WTC11 (cell line): ENCODE measurements around the gene KIF3A. TPM values are rescaled to one million over a fixed set of nuclear protein-coding genes. Genes with fewer than 3 reads are reported as not detected.

Experiments
- ATAC-seq: fragments of 200-7000 bp; cut with Tn5 transposase; 2 replicates; pipeline ENCODE4 v1.10.0; 2021; ENCODE audit warnings: mild to moderate bottlenecking, moderate library complexity
- CTCF ChIA-PET: fragments of 300-600 bp; sonication (Branson Sonifier 250); formaldehyde crosslinking; loops from one replicate; lab custom pipeline; 2021; ENCODE audit warnings: antibody characterized with exemption; lab: Charles Lee
- POLR2A ChIA-PET: fragments of 350-600 bp; sonication (Branson Sonifier 250); formaldehyde crosslinking; loops from one replicate; lab custom pipeline; 2021; ENCODE audit warnings: antibody characterized with exemption; lab: Charles Lee
- DNase-seq: peaks from one replicate; pipeline ENCODE4 v3.0.0; 2021; ENCODE audit warnings: low spot score
- H3K27ac Mint-ChIP-seq: 2 replicates; pipeline ENCODE4 v1.8.0; 2021; ENCODE audit warnings: mixed read lengths
- H3K27me3 Mint-ChIP-seq: 2 replicates; pipeline ENCODE4 v1.8.0; 2021; ENCODE audit warnings: low read depth, mild to moderate bottlenecking, moderate library complexity, mixed read lengths
- H3K36me3 Mint-ChIP-seq: 2 replicates; pipeline ENCODE4 v1.8.0; 2021; ENCODE audit warnings: mixed read lengths
- H3K4me1 Mint-ChIP-seq: 2 replicates; pipeline ENCODE4 v1.8.0; 2022; ENCODE audit warnings: mixed read lengths
- H3K4me3 Mint-ChIP-seq: 2 replicates; pipeline ENCODE4 v1.8.0; 2021; ENCODE audit warnings: mild to moderate bottlenecking, moderate library complexity, mixed read lengths
- H3K9me3 Mint-ChIP-seq: 2 replicates; pipeline ENCODE4 v1.8.0; 2021; ENCODE audit warnings: mixed read lengths
- ATF6 ChIP-seq: sonication (generic); formaldehyde crosslinking; IDR thresholded peaks from 2 replicates; pipeline ENCODE4 v1.8.1; 2023; ENCODE audit warnings: mild to moderate bottlenecking, missing genetic modification reagents
- ELF4 ChIP-seq: sonication (generic); formaldehyde crosslinking; IDR thresholded peaks from 2 replicates; pipeline ENCODE4 v1.8.1; 2022; ENCODE audit warnings: low read depth, mild to moderate bottlenecking, moderate library complexity, missing genetic modification reagents
- FOXJ3 ChIP-seq: sonication (generic); formaldehyde crosslinking; IDR thresholded peaks from 2 replicates; pipeline ENCODE4 v1.9.0; 2021; ENCODE audit warnings: missing genetic modification reagents, mild to moderate bottlenecking, borderline replicate concordance
- FOXK1 ChIP-seq: sonication (generic); formaldehyde crosslinking; IDR thresholded peaks from 2 replicates; pipeline ENCODE4 v1.8.0; 2022; ENCODE audit warnings: mild to moderate bottlenecking, moderate library complexity, missing genetic modification reagents
- FOXP1 ChIP-seq: sonication (generic); formaldehyde crosslinking; IDR thresholded peaks from 2 replicates; pipeline ENCODE4 v1.8.0; 2022; ENCODE audit warnings: missing genetic modification reagents, mild to moderate bottlenecking, moderate library complexity, borderline replicate concordance
- IRF1 ChIP-seq: sonication (generic); formaldehyde crosslinking; IDR thresholded peaks from 2 replicates; pipeline ENCODE4 v1.8.0; 2023; ENCODE audit warnings: missing genetic modification reagents
- NR3C1 ChIP-seq: sonication (generic); formaldehyde crosslinking; conservative IDR thresholded peaks from 2 replicates; pipeline ENCODE4 v1.8.1; 2023; ENCODE audit warnings: low read depth, mild to moderate bottlenecking, missing genetic modification reagents
- RELA ChIP-seq: sonication (generic); formaldehyde crosslinking; IDR thresholded peaks from 2 replicates; pipeline ENCODE4 v1.8.1; 2022; ENCODE audit warnings: missing genetic modification reagents, mild to moderate bottlenecking, borderline replicate concordance
- SMAD3 ChIP-seq: sonication (generic); formaldehyde crosslinking; IDR thresholded peaks from 2 replicates; pipeline ENCODE4 v1.8.0; 2022; ENCODE audit warnings: missing genetic modification reagents, mild to moderate bottlenecking, borderline replicate concordance
- STAT6 ChIP-seq: sonication (generic); formaldehyde crosslinking; conservative IDR thresholded peaks from 2 replicates; pipeline ENCODE4 v1.8.1; 2023; ENCODE audit warnings: mild to moderate bottlenecking, low read depth, missing genetic modification reagents, moderate library complexity
- TP53 ChIP-seq: sonication (generic); formaldehyde crosslinking; IDR thresholded peaks from 2 replicates; pipeline ENCODE4 v1.8.1; 2023; ENCODE audit warnings: mild to moderate bottlenecking, missing genetic modification reagents
- ZBTB43 ChIP-seq: sonication (generic); formaldehyde crosslinking; IDR thresholded peaks from 2 replicates; pipeline ENCODE4 v1.8.1; 2023; ENCODE audit warnings: mild to moderate bottlenecking, missing genetic modification reagents
- ZNF317 ChIP-seq: sonication (generic); formaldehyde crosslinking; IDR thresholded peaks from 2 replicates; pipeline ENCODE4 v1.8.1; 2023; ENCODE audit warnings: low read depth, mild to moderate bottlenecking, moderate library complexity, missing genetic modification reagents, borderline replicate concordance
- total RNA-seq: library from RNA; stranded (reverse); gene quantifications from 3 replicates; pipeline ENCODE4 v1.2.3, GENCODE V29; 2021

KIF3A gene
- total RNA-seq, 1 experiment from 2014 or later = 10.1 TPM

GRCh38 chr5:132751971-132752580 is 14.7 kb upstream of the KIF3A start (continued):
- no peak for TF ChIP-seq STAT6 (CRISPR knock-in tag)
- TF ChIP-seq, all 79 proteins: peak for 0

- no peak for DNase-seq
- Mint-ChIP-seq H3K27ac (no peak overlapping the region), H3K4me1 (peaks cover 19% of the 10 kb centered on the region), H3K4me3 (no peak overlapping the region), H3K27me3 (peaks cover 37% of the 10 kb centered on the region), H3K9me3 (no peaks in the 10 kb centered on the region), H3K36me3 (no peaks in the 10 kb centered on the region)
- ChIA-PET POLR2A (no interaction called here), CTCF (interaction anchor here (2.5 kb wide), 1 partner anchor 69 kb away, joined by 8 read pairs; no protein-coding TSS in a partner anchor)
- TF ChIP-seq NR3C1 (CRISPR knock-in tag) (no peak), ATF6 (CRISPR knock-in tag) (no peak), TP53 (CRISPR knock-in tag) (no peak), SMAD3 (CRISPR knock-in tag) (no peak), FOXK1 (no peak), IRF1 (CRISPR knock-in tag) (no peak), FOXP1 (no peak), ELF4 (CRISPR knock-in tag) (no peak)
- ATAC-seq = no peak
Observed at GRCh38 chr5:132751444-132751843, 14.1 kb upstream of the KIF3A start.

GRCh38 chr5:132750471-132751230 is 13.3 kb upstream of the KIF3A start:
- H3K27me3 Mint-ChIP-seq = peaks cover 45% of the 10 kb centered on the region
- no peak overlapping the region for H3K27ac Mint-ChIP-seq
- TF ChIP-seq ZBTB43 (CRISPR knock-in tag) (no peak), RELA (no peak), ZNF317 (no peak), NR3C1 (CRISPR knock-in tag) (no peak), SMAD3 (CRISPR knock-in tag) (no peak), FOXJ3 (CRISPR knock-in tag) (no peak)
- TF ChIP-seq, all 79 proteins: peak for 0

More at GRCh38 chr5:132750471-132751230, 13.3 kb upstream of the KIF3A start:
- ChIA-PET CTCF (interaction anchor here (0.7 to 2.5 kb wide), 2 partner anchors 57 to 69 kb away, joined by 3 to 8 read pairs; no protein-coding TSS in a partner anchor), POLR2A (interaction anchor here (1.3 kb wide), 1 partner anchor 63 kb away, joined by 3 read pairs; the partner anchor contains the start of gene SOWAHA)
- Mint-ChIP-seq H3K9me3 (no peaks in the 10 kb centered on the region), H3K4me3 (no peak overlapping the region), H3K36me3 (no peaks in the 10 kb centered on the region), H3K4me1 (peaks cover 19% of the 10 kb centered on the region)
- no peak for DNase-seq
- ATAC-seq = no peak
